GM18873 (cell line): Measurements from ENCODE around the gene SP7.
"Not testable (repeated sequence)": the region's sequence is repeated elsewhere in the genome, so short reads cannot be mapped to it uniquely, and the experiment has no call there.

Source experiments
- ATAC-seq: cut with Tn5 transposase; IDR thresholded peaks from one replicate; pipeline ENCODE4 v1.9.1; 2021; ENCODE audit warnings: mild to moderate bottlenecking, moderate library complexity, moderate number of reproducible peaks; ENCODE audit not compliant: unreplicated experiment, low FRiP score

The SP7 gene

GRCh38 chr12:53324779-53325510 lies 11.2 kb downstream of the SP7 start:
- peak; percentile 35 for ATAC-seq

DNA sequence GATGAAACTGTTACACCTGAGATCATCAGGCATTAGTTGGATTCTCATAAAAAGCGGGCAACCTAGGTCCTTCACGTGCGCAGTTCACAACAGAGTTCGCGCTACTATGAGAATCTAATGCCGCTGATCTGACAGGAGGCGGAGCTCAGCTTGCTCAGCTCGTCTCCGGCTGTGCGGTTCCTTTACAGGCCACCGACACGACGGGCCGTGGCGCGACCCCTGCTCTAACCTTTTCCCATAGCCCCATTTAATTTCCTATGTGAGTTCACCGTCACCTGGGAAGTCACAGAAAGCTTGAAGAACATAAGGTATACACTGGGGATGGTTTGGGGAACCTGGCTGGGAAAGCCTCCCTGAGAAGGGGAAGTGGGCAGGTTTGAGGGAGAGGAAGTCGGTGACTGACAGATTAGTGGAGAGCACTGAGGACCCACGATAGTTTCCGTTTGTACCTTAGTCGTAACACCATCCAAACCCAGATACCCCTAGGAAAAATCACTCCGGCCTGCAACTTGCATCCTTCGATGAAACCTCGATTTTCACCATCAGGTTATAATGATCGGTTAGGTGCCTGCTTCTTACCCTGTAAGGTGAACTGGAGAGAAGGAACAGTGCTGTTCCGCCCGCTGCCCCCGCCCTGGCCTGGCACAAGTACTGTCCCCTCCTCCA lies 11.9 kb downstream of the SP7 start:
- ATAC-seq: peak; percentile 25

GRCh38 chr12:53320352-53321195 lies 15.6 kb downstream of the SP7 start:
- no peak for ATAC-seq

- no peak for ATAC-seq
Observed at GRCh38 chr12:53313996-53314395, 22.2 kb downstream of the SP7 start.

- ATAC-seq: no peak
Observed at GRCh38 chr12:53308276-53308675, 27.9 kb downstream of the SP7 start.

GRCh38 chr12:53306826-53307225 lies 29.3 kb downstream of the SP7 start:
- no peak for ATAC-seq

DNA sequence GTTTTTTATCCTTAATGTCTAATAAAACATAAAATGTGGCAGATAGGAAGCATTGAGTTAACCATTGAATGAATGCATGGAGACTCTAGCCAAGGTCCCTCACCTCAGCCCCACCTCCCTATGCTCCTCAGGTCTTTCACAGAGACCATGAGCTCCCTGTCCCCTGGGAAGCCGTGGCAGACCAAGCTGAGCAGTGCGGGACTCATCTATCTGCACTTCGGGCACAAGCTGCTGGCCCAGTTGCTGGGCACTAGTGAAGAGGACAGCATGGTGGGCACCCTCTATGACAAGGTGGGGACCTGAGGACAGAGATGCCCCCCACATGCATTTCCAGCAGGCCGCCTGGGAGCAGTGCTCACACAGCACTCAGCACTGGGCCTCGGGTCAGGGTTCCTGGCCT lies 33.3 kb downstream of the SP7 start:
- no peak for ATAC-seq

DNA sequence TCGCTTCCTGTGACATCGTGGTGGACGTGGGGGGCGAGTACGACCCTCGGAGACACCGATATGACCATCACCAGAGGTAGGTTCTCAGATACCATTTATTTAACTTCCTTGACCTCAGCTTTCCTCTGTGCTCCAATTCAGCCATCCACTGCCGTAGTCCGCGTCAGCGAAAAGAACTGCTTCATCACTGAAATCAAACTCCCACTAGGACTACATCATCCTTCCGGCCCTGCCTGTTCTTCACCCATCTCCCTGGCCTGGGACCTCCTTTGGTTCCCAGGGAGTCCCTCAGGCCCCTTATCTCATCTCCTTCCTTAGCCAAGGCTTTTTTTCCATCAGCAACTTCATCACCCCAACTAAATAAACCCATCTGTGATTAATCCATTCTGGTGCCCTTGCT lies 36.0 kb downstream of the SP7 start:
- ATAC-seq: no peak

DNA sequence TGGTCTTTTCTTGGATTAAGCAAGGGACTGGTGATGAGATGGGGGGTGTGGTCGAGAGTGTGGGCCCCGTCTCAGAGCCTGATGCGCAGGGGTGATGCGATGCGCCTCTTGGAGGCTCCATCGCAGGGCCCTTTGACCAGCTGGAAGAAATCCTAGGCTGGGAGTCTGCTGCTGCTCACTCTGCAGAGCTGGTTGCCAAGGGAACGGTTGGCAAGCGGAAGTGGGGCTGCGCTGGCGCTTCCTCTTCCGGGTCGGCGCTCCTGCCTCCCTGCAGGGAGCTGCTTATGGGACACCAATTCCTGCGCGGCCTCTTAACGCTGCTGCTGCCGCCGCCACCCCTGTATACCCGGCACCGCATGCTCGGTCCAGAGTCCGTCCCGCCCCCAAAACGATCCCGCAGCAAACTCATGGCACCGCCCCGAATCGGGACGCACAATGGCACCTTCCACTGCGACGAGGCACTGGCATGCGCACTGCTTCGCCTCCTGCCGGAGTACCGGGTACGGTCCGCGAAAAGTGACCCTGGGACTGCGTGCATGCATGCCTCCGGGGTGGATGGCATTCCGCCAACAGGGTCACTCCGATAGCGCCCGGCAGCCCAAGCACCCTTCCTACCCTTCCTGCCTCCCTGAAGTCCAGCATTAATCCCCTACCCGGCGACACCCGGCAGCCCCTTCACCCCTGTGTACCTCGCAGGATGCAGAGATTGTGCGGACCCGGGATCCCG lies 36.5 kb downstream of the SP7 start, which contains the start of gene MYG1:
TSS of gene MYG1 (plus strand) at position 242 of the 727 bp plus-strand sequence. CDS start at position 285, 43 bp downstream.
- peak; percentile 56 for ATAC-seq

GRCh38 chr12:53299101-53299453 lies 37.1 kb downstream of the SP7 start:
- no peak for ATAC-seq

DNA sequence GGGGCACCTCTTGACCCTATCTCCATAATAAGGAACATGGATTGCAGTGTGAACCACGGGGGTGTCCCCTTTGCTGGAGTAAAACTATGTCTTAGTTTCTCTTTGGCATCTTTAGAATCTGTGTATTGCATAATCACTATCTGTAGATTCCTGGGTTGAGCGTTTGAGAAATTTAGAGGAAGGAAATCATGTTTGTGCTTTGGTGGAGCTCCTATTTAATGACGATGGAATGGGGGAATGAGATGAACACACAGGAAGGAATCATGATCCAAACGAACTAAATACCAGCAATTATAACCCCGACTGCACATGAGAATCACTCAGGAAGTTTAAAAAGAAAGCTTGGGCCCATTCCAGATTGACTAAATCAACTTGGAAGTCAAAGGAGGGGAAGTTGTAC lies 38.0 kb downstream of the SP7 start:
- ATAC-seq: no peak

DNA sequence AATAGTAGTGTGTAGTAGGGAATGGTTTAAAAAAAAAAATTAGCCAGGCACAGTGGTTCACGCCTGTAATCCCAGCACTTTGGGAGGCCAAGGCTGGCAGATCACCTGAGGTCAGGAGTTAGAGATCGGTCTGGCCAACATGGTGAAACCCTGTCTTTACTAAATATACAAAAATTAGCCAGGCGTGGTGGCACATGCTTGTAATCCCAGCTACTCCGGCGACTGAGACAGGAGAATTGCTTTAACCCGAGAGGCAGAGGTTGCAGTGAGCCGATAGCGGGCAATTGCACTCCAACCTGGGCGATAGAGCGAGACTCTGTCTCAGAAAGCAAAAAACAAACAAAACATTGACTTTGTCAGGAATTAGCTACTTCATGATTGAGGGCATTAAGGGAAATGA lies 39.0 kb downstream of the SP7 start:
- ATAC-seq: not testable (repeated sequence)

GRCh38 chr12:53295891-53296219 lies 40.3 kb downstream of the SP7 start:
- ATAC-seq: no peak

GRCh38 chr12:53295070-53295890 lies 40.9 kb downstream of the SP7 start, which contains the start of gene PFDN5:
PFDN5 (plus strand) TSS chr12:53295542; CDS start chr12:53295568, 26 bp downstream.
- peak; percentile 81 for ATAC-seq

GRCh38 chr12:53292426-53292825 lies 43.7 kb downstream of the SP7 start:
- no peak for ATAC-seq

DNA sequence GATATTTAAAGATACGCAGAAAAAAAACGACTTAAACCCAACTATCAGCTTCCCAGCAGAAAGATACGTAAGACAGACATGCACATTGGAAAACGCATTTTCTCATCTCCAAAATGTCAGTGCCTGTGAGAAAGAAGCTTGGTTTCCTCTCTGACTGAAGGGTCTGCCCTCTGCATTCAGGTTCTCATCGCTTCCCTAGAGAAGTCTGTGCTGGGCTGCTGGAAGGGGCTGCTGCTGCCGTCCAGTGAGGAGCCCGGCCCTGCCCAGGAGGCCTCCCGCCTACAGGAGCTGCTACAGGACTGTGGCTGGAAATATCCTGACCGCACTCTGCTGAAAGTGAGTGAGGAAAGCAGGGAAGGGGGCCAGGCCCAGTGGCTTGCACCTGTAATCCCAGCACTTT lies 45.5 kb downstream of the SP7 start:
- no peak for ATAC-seq

GRCh38 chr12:53289891-53290290 lies 46.3 kb downstream of the SP7 start:
- ATAC-seq: no peak

DNA sequence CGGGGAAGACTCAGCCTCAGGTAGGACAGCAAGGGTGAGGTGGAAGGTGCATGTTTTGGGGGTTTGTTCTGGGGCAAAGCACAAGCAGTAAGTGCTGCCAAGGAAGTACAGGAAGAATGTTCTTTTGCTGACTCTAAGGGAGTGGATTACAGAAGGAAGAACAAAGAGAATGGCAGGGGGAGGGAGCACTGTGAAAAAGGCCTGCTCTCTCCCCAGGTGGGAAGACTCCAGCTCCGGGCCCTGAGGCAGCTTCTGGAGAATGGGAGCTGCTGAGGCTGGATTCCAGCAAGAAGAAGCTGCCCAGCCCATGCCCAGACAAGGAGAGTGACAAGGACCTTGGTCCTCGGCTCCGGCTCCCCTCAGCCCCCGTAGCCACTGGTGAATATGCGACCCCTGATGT lies 47.8 kb downstream of the SP7 start:
- no peak for ATAC-seq

GRCh38 chr12:53287741-53288216 lies 48.4 kb downstream of the SP7 start:
- ATAC-seq: no peak

GRCh38 chr12:53286448-53286847 lies 49.7 kb downstream of the SP7 start:
- ATAC-seq: no peak
